OCI-LY3 (cell line): ENCODE results near the gene GUCA2A.
A peak's percentile ranks its signal among the peaks of the same experiment; 100 is the strongest.

ENCODE experiments used
- H2AFZ ChIP-seq: fragments of 200-600, 300-600 bp; shearing (Covaris generic); 2 replicates; pipeline ENCODE4 v1.6.0; 2014; ENCODE audit warnings: antibody characterized with exemption, low read depth, low read length
- H3K27ac ChIP-seq: fragments of 200-600, 300-600 bp; sonication (generic); 2 replicates; pipeline ENCODE4 v1.5.1; 2014; ENCODE audit warnings: mild to moderate bottlenecking, low read length, moderate library complexity, mixed read lengths
- H3K27me3 ChIP-seq: fragments of 200-600, 300-600 bp; sonication (generic); 2 replicates; pipeline ENCODE4 v1.6.1; 2014; ENCODE audit warnings: low read depth, low read length, mixed read lengths
- H3K36me3 ChIP-seq: fragments of 200-600, 300-600 bp; sonication (generic); replicated peaks from 2 replicates; pipeline ENCODE3; 2014; ENCODE audit warnings: low read depth, low read length, mixed read lengths
- H3K4me1 ChIP-seq: fragments of 300-600, 200-600 bp; sonication (generic); 2 replicates; pipeline ENCODE4 v1.6.1; 2014; ENCODE audit warnings: low read length, mixed read lengths
- H3K4me2 ChIP-seq: fragments of 200-600, 300-600 bp; sonication (generic); 2 replicates; pipeline ENCODE4 v1.6.1; 2014; ENCODE audit warnings: low read length, mixed read lengths
- H3K4me3 ChIP-seq: fragments of 300-600, 200-600 bp; sonication (generic); 2 replicates; pipeline ENCODE4 v1.5.1; 2014; ENCODE audit warnings: antibody characterized with exemption, mild to moderate bottlenecking, low read length, moderate library complexity
- H3K79me2 ChIP-seq: fragments of 300-600, 200-600 bp; shearing (Covaris generic); 2 replicates; pipeline ENCODE4 v1.6.1; 2014; ENCODE audit warnings: mild to moderate bottlenecking, low read length, mixed read lengths
- H3K9ac ChIP-seq: fragments of 300-600, 200-600 bp; shearing (Covaris generic); 2 replicates; pipeline ENCODE4 v1.6.0; 2014; ENCODE audit warnings: mild to moderate bottlenecking, low read length, moderate library complexity
- H3K9me3 ChIP-seq: fragments of 200-600, 300-600 bp; shearing (Covaris generic); 2 replicates; pipeline ENCODE4 v1.6.1; 2014; ENCODE audit warnings: low read length, mixed read lengths; ENCODE audit not compliant: insufficient read depth
- H4K20me1 ChIP-seq: fragments of 200-600, 300-600 bp; sonication (generic); 2 replicates; pipeline ENCODE4 v1.6.1; 2016; ENCODE audit warnings: low read length, mixed read lengths; ENCODE audit not compliant: insufficient read depth
- EZH2phosphoT487 ChIP-seq: fragments of 200-600 bp; shearing (Covaris generic); IDR thresholded peaks from 2 replicates; pipeline ENCODE4 v1.6.1; 2018; ENCODE audit warnings: antibody characterized with exemption, mixed run types, low read depth
- TF ChIP-seq, protein P1 (sequence below): fragments of 200-600, 300-600 bp; sonication (generic); IDR thresholded peaks from 2 replicates; pipeline ENCODE4 v1.5.1; 2014; ENCODE audit warnings: antibody characterized with exemption, low read length, low read depth

GUCA2A gene

DNA sequence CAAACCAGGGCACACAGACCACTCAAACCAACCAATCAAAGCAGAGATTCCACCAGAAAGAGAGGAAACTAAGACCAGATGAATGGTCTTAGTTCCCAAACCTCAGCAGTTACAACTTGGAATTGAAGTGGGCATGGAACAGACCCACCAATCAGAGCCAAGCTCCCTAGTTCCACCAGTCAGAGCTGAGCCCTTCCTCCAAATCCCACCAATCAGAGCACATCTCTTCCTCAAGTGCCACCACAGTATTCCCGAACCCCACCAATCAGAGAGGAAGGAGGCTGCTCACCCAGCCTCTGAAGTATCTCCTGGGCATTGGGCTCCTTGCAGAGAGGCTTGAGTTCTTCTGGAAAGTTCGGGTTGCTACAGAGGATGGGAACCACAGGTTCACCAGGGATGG, 1.4 kb downstream of the GUCA2A start:
- Histone ChIP-seq H3K27me3 (no peaks in the 10 kb centered on the region), H4K20me1 (no peaks in the 10 kb centered on the region), H2AFZ (no peak overlapping the region), H3K4me2 (no peak overlapping the region), H3K27ac (no peak overlapping the region), H3K4me3 (no peak overlapping the region), H3K9ac (no peak overlapping the region), H3K36me3 (no peaks in the 10 kb centered on the region), H3K9me3 (peaks cover 7% of the 10 kb centered on the region; the same call in 1 of the 2 replicates), H3K4me1 (peaks cover 16% of the 10 kb centered on the region; the same call in 1 of the 2 replicates), H3K79me2 (no peaks in the 10 kb centered on the region)
- TF ChIP-seq EZH2phosphoT487, result no peak
- TF ChIP-seq, protein P1, sequence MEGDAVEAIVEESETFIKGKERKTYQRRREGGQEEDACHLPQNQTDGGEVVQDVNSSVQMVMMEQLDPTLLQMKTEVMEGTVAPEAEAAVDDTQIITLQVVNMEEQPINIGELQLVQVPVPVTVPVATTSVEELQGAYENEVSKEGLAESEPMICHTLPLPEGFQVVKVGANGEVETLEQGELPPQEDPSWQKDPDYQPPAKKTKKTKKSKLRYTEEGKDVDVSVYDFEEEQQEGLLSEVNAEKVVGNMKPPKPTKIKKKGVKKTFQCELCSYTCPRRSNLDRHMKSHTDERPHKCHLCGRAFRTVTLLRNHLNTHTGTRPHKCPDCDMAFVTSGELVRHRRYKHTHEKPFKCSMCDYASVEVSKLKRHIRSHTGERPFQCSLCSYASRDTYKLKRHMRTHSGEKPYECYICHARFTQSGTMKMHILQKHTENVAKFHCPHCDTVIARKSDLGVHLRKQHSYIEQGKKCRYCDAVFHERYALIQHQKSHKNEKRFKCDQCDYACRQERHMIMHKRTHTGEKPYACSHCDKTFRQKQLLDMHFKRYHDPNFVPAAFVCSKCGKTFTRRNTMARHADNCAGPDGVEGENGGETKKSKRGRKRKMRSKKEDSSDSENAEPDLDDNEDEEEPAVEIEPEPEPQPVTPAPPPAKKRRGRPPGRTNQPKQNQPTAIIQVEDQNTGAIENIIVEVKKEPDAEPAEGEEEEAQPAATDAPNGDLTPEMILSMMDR, result no peak

DNA sequence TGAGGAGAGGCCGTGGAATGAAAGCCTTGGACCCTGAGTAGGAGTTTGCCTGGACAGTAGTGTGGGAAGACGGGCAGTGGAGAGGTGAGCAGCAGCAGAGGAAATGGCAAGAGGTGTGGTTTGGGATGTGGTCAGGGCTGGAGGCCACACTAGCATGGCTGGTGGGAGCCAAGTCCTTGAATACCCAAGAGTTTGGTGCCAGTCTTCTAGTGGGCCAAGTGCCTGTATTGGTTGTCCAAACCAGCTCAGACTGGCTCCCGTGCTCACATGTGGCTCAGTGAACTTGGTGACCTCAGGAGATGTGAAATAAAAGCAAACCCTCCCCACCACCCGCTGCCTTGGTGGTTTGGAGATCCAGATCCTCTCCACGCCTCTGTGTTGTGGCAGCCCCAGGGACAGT, 2.4 kb downstream of the GUCA2A start:
- TF ChIP-seq, protein P1, result no peak
- no peak for TF ChIP-seq EZH2phosphoT487
- Histone ChIP-seq H3K79me2 (no peaks in the 10 kb centered on the region), H3K9ac (no peak overlapping the region), H3K27me3 (no peaks in the 10 kb centered on the region), H4K20me1 (no peaks in the 10 kb centered on the region), H3K27ac (no peak overlapping the region), H3K4me2 (no peak overlapping the region), H2AFZ (no peak overlapping the region), H3K4me1 (peaks cover 20% of the 10 kb centered on the region; the same call in 1 of the 2 replicates), H3K9me3 (peaks cover 7% of the 10 kb centered on the region; the same call in 1 of the 2 replicates), H3K36me3 (no peaks in the 10 kb centered on the region), H3K4me3 (no peak overlapping the region)

DNA sequence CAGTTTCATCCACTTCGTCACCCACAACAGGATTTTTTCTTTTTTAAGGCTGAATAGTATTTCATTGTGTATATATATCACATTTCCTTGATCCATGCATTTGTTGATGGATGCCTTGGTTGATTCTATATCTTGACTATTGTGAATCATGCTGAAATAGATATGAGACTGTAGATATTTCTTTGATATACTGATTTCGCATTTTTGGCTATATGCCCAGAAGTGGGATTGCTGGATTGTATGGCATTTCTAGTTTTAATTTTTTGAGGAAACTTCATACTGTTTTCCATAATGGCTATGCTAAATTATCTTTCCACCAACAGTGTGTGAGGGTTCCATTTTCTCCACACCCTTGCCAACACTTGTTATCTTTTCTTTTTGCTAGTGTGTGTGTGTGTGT, 6.4 kb downstream of the GUCA2A start:
- Histone ChIP-seq H3K27ac (no peak overlapping the region), H3K9ac (no peak overlapping the region), H3K4me1 (peaks cover 15% of the 10 kb centered on the region; the same call in 1 of the 2 replicates), H2AFZ (no peak overlapping the region), H3K79me2 (no peaks in the 10 kb centered on the region), H4K20me1 (no peaks in the 10 kb centered on the region), H3K4me2 (no peak overlapping the region), H3K9me3 (peaks cover 7% of the 10 kb centered on the region; the same call in 1 of the 2 replicates), H3K27me3 (no peaks in the 10 kb centered on the region), H3K4me3 (no peak overlapping the region), H3K36me3 (no peaks in the 10 kb centered on the region)
- TF ChIP-seq, protein P1, result no peak
- no peak for TF ChIP-seq EZH2phosphoT487

DNA sequence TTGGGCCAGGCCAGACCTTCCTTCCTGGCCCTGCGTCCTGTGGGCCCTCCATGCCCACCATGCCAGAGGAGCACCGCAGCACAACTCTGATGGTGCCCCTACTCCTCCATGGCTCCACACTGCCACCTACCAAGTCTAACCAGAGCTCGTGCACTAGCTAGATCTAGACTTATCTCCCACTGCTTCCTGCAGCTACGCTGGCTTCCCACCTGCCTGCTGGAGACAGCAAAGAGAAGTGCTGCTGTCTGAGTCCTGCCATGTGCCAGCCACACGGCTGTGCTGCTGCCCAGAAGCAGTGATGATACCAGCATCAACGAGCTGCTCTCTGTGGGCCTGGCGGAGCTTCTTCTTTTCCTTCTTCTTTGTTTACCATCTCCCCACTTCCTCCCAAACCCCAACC, 6.9 kb downstream of the GUCA2A start:
- H3K36me3 ChIP-seq, result no peaks in the 10 kb centered on the region
- H4K20me1 ChIP-seq, result no peaks in the 10 kb centered on the region
- H3K4me3 ChIP-seq, result no peak overlapping the region
- H3K27me3 ChIP-seq, result no peaks in the 10 kb centered on the region
- H3K4me2 ChIP-seq, result peak overlapping the region; percentile 21; the same call in 1 of the 2 replicates
- no peak for TF ChIP-seq EZH2phosphoT487
- TF ChIP-seq, protein P1, result peak; percentile 60
- H3K9me3 ChIP-seq, result peaks cover 7% of the 10 kb centered on the region; the same call in 1 of the 2 replicates
- H3K9ac ChIP-seq, result no peak overlapping the region
- no peak overlapping the region for H3K27ac ChIP-seq
- H2AFZ ChIP-seq, result peak overlapping the region; percentile 78; the same call in 1 of the 2 replicates
- H3K79me2 ChIP-seq, result no peaks in the 10 kb centered on the region
- H3K4me1 ChIP-seq, result peaks cover 15% of the 10 kb centered on the region; the same call in 1 of the 2 replicates
